Tibial nerve (tissue), 4 donors: Measurements from ENCODE around the gene SOX2.

Experiments
- EP300 ChIP-seq, 2 donors: sonication (generic); formaldehyde crosslinking; IDR thresholded peaks; one replicate each; pipeline ENCODE4 v1.6.1; 2017; ENCODE audit warnings: antibody characterized with exemption in 2 of 2, mild to moderate bottlenecking in 1 of 2
- POLR2A ChIP-seq, 2 donors: fragments of 450-650 bp; IDR thresholded peaks; one replicate each; pipeline ENCODE4 v1.6.1; 2017; ENCODE audit warnings: antibody characterized with exemption in 2 of 2, mild to moderate bottlenecking in 2 of 2, moderate library complexity in 2 of 2
- TF ChIP-seq, protein P1 (sequence below), 5 experiments: fragments of 200-600 bp in 3 of 5; fragments of 450-650 bp in 2 of 5; sonication (generic) in 3 of 5; IDR thresholded peaks; one replicate each; pipeline ENCODE4 v1.5.1; 2016 to 2019; ENCODE audit warnings: antibody characterized with exemption in 5 of 5, mild to moderate bottlenecking in 3 of 5, moderate library complexity in 2 of 5

DNA sequence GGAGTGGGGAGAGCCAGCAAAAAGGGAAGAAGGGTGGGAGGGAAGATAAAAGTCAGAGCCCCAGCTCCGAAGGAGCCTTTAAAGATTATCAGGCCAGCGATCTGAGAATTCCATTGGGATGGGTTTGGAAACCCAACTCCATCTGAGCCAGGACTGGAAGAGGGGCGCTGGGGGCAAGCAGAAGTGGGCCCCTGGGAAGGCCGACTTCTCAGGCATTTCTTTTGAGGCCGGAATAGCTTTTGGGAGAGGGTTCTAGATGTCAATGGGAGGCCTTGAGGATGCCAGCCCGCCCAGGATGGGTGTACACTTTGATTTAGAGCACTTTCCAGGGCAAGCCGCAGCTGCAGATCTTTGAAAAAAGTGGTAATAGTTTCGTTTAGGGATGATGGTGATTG, 6.6 kb upstream of the SOX2 start:
- no peak for TF ChIP-seq POLR2A (IDR thresholded peaks at IDR 0.05)
- TF ChIP-seq, protein P1, sequence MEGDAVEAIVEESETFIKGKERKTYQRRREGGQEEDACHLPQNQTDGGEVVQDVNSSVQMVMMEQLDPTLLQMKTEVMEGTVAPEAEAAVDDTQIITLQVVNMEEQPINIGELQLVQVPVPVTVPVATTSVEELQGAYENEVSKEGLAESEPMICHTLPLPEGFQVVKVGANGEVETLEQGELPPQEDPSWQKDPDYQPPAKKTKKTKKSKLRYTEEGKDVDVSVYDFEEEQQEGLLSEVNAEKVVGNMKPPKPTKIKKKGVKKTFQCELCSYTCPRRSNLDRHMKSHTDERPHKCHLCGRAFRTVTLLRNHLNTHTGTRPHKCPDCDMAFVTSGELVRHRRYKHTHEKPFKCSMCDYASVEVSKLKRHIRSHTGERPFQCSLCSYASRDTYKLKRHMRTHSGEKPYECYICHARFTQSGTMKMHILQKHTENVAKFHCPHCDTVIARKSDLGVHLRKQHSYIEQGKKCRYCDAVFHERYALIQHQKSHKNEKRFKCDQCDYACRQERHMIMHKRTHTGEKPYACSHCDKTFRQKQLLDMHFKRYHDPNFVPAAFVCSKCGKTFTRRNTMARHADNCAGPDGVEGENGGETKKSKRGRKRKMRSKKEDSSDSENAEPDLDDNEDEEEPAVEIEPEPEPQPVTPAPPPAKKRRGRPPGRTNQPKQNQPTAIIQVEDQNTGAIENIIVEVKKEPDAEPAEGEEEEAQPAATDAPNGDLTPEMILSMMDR (IDR thresholded peaks at IDR 0.05): no peak
- no peak for TF ChIP-seq EP300 (IDR thresholded peaks at IDR 0.05)
